GM06990 (cell line): ENCODE results near the gene CPXM2.

Experiments used
- DNase-seq: peaks from one replicate; pipeline ENCODE4 v3.0.0-alpha.2; 2011; ENCODE audit not compliant: insufficient read length; ENCODE audit errors: extremely low read depth
- H3K27me3 ChIP-seq: replicated peaks from 2 replicates; pipeline ENCODE4 v1.6.0; 2011; ENCODE audit warnings: low read length; ENCODE audit not compliant: control insufficient read depth, insufficient read depth
- H3K36me3 ChIP-seq: 2 replicates; pipeline ENCODE4 v1.5.1; 2011; ENCODE audit warnings: low read length; ENCODE audit not compliant: control insufficient read depth, insufficient read depth
- H3K4me3 ChIP-seq: replicated peaks from 2 replicates; pipeline ENCODE4 v1.5.1; 2011; ENCODE audit warnings: low read depth, mild to moderate bottlenecking, control low read depth, low read length
- TF ChIP-seq, protein P1 (sequence below): IDR thresholded peaks from 2 replicates; pipeline ENCODE4 v1.5.1; 2011; ENCODE audit warnings: low read length, control low read depth, mild to moderate bottlenecking, inconsistent platforms; ENCODE audit not compliant: insufficient read depth, poor library complexity, severe bottlenecking

CPXM2 gene

GRCh38 chr10:123893651-123894050, 2.0 kb upstream of the CPXM2 start:
- Histone ChIP-seq H3K27me3 (peaks cover 1% of the 10 kb centered on the region), H3K36me3 (no peaks in the 10 kb centered on the region), H3K4me3 (no peak overlapping the region)
- TF ChIP-seq, protein P1, sequence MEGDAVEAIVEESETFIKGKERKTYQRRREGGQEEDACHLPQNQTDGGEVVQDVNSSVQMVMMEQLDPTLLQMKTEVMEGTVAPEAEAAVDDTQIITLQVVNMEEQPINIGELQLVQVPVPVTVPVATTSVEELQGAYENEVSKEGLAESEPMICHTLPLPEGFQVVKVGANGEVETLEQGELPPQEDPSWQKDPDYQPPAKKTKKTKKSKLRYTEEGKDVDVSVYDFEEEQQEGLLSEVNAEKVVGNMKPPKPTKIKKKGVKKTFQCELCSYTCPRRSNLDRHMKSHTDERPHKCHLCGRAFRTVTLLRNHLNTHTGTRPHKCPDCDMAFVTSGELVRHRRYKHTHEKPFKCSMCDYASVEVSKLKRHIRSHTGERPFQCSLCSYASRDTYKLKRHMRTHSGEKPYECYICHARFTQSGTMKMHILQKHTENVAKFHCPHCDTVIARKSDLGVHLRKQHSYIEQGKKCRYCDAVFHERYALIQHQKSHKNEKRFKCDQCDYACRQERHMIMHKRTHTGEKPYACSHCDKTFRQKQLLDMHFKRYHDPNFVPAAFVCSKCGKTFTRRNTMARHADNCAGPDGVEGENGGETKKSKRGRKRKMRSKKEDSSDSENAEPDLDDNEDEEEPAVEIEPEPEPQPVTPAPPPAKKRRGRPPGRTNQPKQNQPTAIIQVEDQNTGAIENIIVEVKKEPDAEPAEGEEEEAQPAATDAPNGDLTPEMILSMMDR = no peak
- DNase-seq = no peak

- H3K36me3 ChIP-seq = no peaks in the 10 kb centered on the region
- peaks cover 3% of the 10 kb centered on the region for H3K27me3 ChIP-seq
- TF ChIP-seq, protein P1 = no peak
- no peak overlapping the region for H3K4me3 ChIP-seq
- DNase-seq = no peak
Measured at GRCh38 chr10:123890756-123891143, 857 bp downstream of the CPXM2 start.

GRCh38 chr10:123890226-123890625, 1.4 kb downstream of the CPXM2 start:
- no peak for DNase-seq
- Histone ChIP-seq H3K36me3 (no peaks in the 10 kb centered on the region), H3K4me3 (no peak overlapping the region), H3K27me3 (peaks cover 3% of the 10 kb centered on the region)
- TF ChIP-seq, protein P1 = no peak

- no peaks in the 10 kb centered on the region for H3K36me3 ChIP-seq
- no peak for DNase-seq
- peaks cover 3% of the 10 kb centered on the region for H3K27me3 ChIP-seq
- H3K4me3 ChIP-seq = no peak overlapping the region
- TF ChIP-seq, protein P1 = no peak
Measured at GRCh38 chr10:123889821-123890220, 1.8 kb downstream of the CPXM2 start.

- no peaks in the 10 kb centered on the region for H3K36me3 ChIP-seq
- no peak overlapping the region for H3K4me3 ChIP-seq
- DNase-seq = no peak
- peaks cover 3% of the 10 kb centered on the region for H3K27me3 ChIP-seq
- TF ChIP-seq, protein P1 = no peak
Measured at GRCh38 chr10:123888751-123889150, 2.9 kb downstream of the CPXM2 start.

DNA sequence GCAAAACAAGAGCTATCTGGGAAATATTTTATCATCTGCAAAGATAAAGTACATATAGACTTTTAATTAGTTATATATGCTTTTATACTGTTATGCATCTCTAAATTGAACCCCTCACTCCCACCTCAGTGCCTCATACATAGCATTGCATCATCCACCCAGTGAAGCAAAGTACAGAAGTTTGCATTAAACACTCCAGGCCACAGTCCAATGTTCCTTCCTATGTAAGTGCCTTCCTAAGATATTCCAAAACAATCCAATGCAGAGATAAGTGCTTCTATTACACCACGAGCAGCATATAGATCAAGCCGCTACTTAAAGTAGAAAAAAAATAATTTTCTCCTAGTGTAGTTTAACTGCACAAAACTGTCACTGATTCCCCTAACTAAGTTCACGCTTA, 3.4 kb downstream of the CPXM2 start:
- TF ChIP-seq, protein P1 = no peak
- Histone ChIP-seq H3K36me3 (no peaks in the 10 kb centered on the region), H3K4me3 (no peak overlapping the region), H3K27me3 (peaks cover 3% of the 10 kb centered on the region)
- no peak for DNase-seq
